ENCODE measurements around the gene DOCK9. TPM values are rescaled to one million over a fixed set of nuclear protein-coding genes. Genes with fewer than 3 reads are reported as not detected.
"Not testable (repeated sequence)": the region's sequence is repeated elsewhere in the genome, so short reads cannot be mapped to it uniquely, and the experiment has no call there.

DOCK9 gene
- total RNA-seq, 1 donor from 2014 or later: 170 TPM

GRCh38 chr13:98765996-98766519 is 211.8 kb downstream of the DOCK9 start:
- H3K4me3 ChIP-seq: no peak overlapping the region
- DNase-seq (no peak), ATAC-seq (no peak)
- intact Hi-C loops (cut with DNase I): no loop called here
- no peaks in the 10 kb centered on the region for H3K9me3 ChIP-seq
- H3K36me3 ChIP-seq: no peaks in the 10 kb centered on the region
- H3K27ac ChIP-seq: no peak overlapping the region
- no peak for TF ChIP-seq CTCF (IDR thresholded peaks at IDR 0.05)
- no peaks in the 10 kb centered on the region for H3K4me1 ChIP-seq
- no peaks in the 10 kb centered on the region for H3K27me3 ChIP-seq

DNA sequence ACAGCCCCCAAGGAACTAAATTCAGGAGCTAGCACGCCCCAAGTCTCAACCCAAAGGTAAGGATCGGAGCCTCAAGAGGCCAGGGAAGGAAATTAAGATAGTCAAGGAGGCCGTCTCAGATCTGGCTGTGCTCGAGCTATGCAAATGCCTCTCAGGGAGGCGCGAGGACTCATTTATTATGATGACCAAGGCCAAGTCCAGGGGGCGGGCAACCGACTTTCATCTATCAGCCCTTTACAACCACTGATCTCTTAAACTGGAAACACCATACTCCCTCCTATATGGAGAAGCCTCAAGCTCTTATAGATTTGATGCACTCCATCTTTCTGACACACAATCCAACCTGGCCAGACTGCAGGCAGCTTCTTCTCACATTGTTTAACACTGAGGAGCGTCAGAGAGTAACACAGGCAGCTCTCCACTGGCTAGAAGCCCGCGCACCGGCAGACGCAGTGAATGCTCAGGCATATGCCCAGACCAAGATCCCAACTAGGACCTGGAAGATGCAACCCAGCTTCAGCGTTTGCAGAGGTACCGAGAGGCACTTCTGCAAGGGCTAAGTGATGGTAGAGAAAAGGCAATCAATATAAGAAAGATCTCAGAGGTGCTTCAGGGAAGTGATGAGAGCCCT is 215.8 kb downstream of the DOCK9 start:
- Histone ChIP-seq H3K9me3 (no peaks in the 10 kb centered on the region), H3K27ac (no peak overlapping the region), H3K4me1 (no peaks in the 10 kb centered on the region), H3K36me3 (no peaks in the 10 kb centered on the region), H3K27me3 (no peaks in the 10 kb centered on the region), H3K4me3 (peak overlapping the region; percentile 41)
- intact Hi-C loops (cut with DNase I): no loop called here
- DNase-seq (no peak), ATAC-seq (no peak)
- no peak for TF ChIP-seq CTCF (IDR thresholded peaks at IDR 0.05)

DNA sequence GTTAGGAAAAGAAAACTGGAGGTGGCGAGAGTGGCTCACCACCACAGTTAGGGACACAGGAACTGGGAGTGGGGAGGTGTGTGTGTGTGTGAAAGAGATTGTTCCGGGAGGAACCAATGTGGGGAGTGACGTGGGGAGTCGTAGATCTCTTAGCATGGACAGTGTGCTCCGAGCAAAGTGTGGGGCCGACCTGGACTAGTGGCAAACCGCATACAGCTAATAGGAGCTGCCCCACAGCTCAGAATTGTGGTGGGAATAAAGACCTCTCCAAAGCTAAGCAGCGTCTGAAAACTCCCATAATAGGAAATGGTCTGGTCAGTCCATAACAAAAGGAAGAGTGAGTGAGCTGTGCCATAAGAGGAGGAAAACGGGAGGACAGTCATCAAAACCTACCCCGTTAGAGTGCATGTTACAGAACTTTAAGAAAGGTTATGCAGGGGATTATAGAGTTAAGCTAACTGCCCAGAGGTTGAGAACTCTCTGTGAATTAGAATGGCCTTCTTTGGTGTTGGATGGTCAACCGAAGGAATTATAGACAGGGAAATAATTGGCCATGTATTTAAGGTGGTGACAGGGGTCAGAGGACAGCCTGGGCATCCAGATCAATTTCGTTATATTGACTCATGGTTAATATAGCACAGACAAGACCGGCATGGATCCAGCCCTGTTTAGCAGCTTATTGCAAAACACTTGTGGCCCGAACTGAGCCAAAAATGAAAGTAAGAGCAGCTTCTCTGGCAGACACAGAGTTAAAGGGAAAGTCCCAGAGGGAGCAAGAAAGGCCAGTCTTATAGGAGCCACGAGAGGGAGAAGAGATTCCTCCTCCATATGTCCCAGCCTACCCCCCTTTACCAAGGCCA is 216.5 kb downstream of the DOCK9 start:
- intact Hi-C loops (cut with DNase I): no loop called here
- DNase-seq (no peak), ATAC-seq (peak; percentile 75)
- H3K4me3 ChIP-seq: peak overlapping the region; percentile 41
- no peak for TF ChIP-seq CTCF (IDR thresholded peaks at IDR 0.05)
- no peak overlapping the region for H3K27ac ChIP-seq
- no peaks in the 10 kb centered on the region for H3K36me3 ChIP-seq
- no peaks in the 10 kb centered on the region for H3K27me3 ChIP-seq
- no peaks in the 10 kb centered on the region for H3K4me1 ChIP-seq
- H3K9me3 ChIP-seq: no peaks in the 10 kb centered on the region

- Histone ChIP-seq H3K36me3 (no peaks in the 10 kb centered on the region), H3K27ac (no peak overlapping the region), H3K4me1 (peaks cover 11% of the 10 kb centered on the region), H3K27me3 (peaks cover 26% of the 10 kb centered on the region), H3K4me3 (no peak overlapping the region), H3K9me3 (no peaks in the 10 kb centered on the region)
- intact Hi-C loops (cut with DNase I): no loop called here
- ATAC-seq: no peak
- TF ChIP-seq CTCF (IDR thresholded peaks at IDR 0.05): no peak
- no peak for DNase-seq
These were observed 222.1 kb downstream of the DOCK9 start for GRCh38 chr13:98755729-98756128.

- no peak overlapping the region for H3K4me3 ChIP-seq
- ATAC-seq (no peak), DNase-seq (no peak)
- peaks cover 11% of the 10 kb centered on the region for H3K4me1 ChIP-seq
- peaks cover 29% of the 10 kb centered on the region for H3K27me3 ChIP-seq
- no peak for TF ChIP-seq CTCF (IDR thresholded peaks at IDR 0.05)
- intact Hi-C loops (cut with DNase I): no loop called here
- H3K9me3 ChIP-seq: no peaks in the 10 kb centered on the region
- H3K27ac ChIP-seq: no peak overlapping the region
- no peaks in the 10 kb centered on the region for H3K36me3 ChIP-seq
These were observed 222.7 kb downstream of the DOCK9 start for GRCh38 chr13:98755116-98755515.

GRCh38 chr13:98754468-98754867 is 223.4 kb downstream of the DOCK9 start:
- intact Hi-C loops (cut with DNase I); DNase-seq; ATAC-seq; H3K36me3 ChIP-seq; H3K9me3 ChIP-seq; H3K27ac ChIP-seq; H3K4me3 ChIP-seq: not testable (repeated sequence)
- H3K4me1 ChIP-seq: peaks cover 11% of the 10 kb centered on the region
- H3K27me3 ChIP-seq: peaks cover 29% of the 10 kb centered on the region
